Measurements from ENCODE around the gene CLEC4E. TPM values are rescaled to one million over a fixed set of nuclear protein-coding genes. Genes with fewer than 3 reads are reported as not detected.
"Not testable (repeated sequence)": the region's sequence is repeated elsewhere in the genome, so short reads cannot be mapped to it uniquely, and the experiment has no call there.

Gene CLEC4E
- 16.8 TPM for total RNA-seq
- long read RNA-seq, partial matches to known transcripts = 0 of 4 reads
- long read RNA-seq, other reads (novel, unspliced or antisense) = 1 of 4 reads

GRCh38 chr12:8540831-8541230 is at the start of gene CLEC4E:
Gene CLEC4E, minus strand, starts transcription at chr12:8540905. Its CDS starts 108 bp downstream, at chr12:8540797.
- H3K4me3 ChIP-seq = peak within 1 kb of the TSS; percentile 4
- not testable (repeated sequence) for DNase-seq, H3K9me3 ChIP-seq, H3K36me3 ChIP-seq, H3K27me3 ChIP-seq, H3K4me1 ChIP-seq
- peak; percentile 90 for ATAC-seq
- intact Hi-C loops (cut with DNase I) = loop anchor here (10.0 kb wide), 1 partner anchor 64 kb away; no protein-coding TSS in a partner anchor
- H3K27ac ChIP-seq = peak within 1 kb of the TSS; percentile 11

- no peaks in the 10 kb centered on the region for H3K9me3 ChIP-seq
- no peak for TF ChIP-seq CTCF (IDR thresholded peaks at IDR 0.05)
- H3K36me3 ChIP-seq = no peaks in the 10 kb centered on the region
- ATAC-seq (no peak), DNase-seq (no peak)
- H3K27ac ChIP-seq = no peak overlapping the region
- intact Hi-C loops (cut with DNase I) = no loop called here
- H3K4me1 ChIP-seq = no peaks in the 10 kb centered on the region
- H3K27me3 ChIP-seq = no peaks in the 10 kb centered on the region
- H3K4me3 ChIP-seq = no peak overlapping the region
These were observed 49.0 kb upstream of the CLEC4E start for GRCh38 chr12:8589679-8590078.

GRCh38 chr12:8584478-8584877 is 43.8 kb upstream of the CLEC4E start:
- ATAC-seq; intact Hi-C loops (cut with DNase I); H3K27ac ChIP-seq: not testable (repeated sequence)

GRCh38 chr12:8584004-8584403 is 43.3 kb upstream of the CLEC4E start:
- Histone ChIP-seq H3K36me3 (no peaks in the 10 kb centered on the region), H3K9me3 (no peaks in the 10 kb centered on the region), H3K4me1 (no peaks in the 10 kb centered on the region), H3K4me3 (no peak overlapping the region), H3K27me3 (no peaks in the 10 kb centered on the region), H3K27ac (no peak overlapping the region)
- peak; percentile 43 for ATAC-seq
- intact Hi-C loops (cut with DNase I) = no loop called here
- no peak for DNase-seq
- TF ChIP-seq CTCF (IDR thresholded peaks at IDR 0.05) = no peak

More at GRCh38 chr12:8584478-8584877, 43.8 kb upstream of the CLEC4E start:
- H3K27me3 ChIP-seq, H3K4me3 ChIP-seq, H3K4me1 ChIP-seq, DNase-seq, H3K9me3 ChIP-seq, H3K36me3 ChIP-seq: not testable (repeated sequence)

GRCh38 chr12:8581098-8581784 is 40.5 kb upstream of the CLEC4E start:
- no peaks in the 10 kb centered on the region for H3K9me3 ChIP-seq
- intact Hi-C loops (cut with DNase I) = no loop called here
- no peak for ATAC-seq
- no peak overlapping the region for H3K4me3 ChIP-seq
- no peak for DNase-seq
- H3K27me3 ChIP-seq = no peaks in the 10 kb centered on the region
- H3K4me1 ChIP-seq = no peaks in the 10 kb centered on the region
- TF ChIP-seq CTCF (IDR thresholded peaks at IDR 0.05) = no peak
- H3K27ac ChIP-seq = no peak overlapping the region
- H3K36me3 ChIP-seq = no peaks in the 10 kb centered on the region

GRCh38 chr12:8577879-8578278 is 37.2 kb upstream of the CLEC4E start:
- H3K27me3 ChIP-seq = no peaks in the 10 kb centered on the region
- ATAC-seq (no peak), DNase-seq (no peak)
- H3K4me1 ChIP-seq = no peaks in the 10 kb centered on the region
- no peak for TF ChIP-seq CTCF (IDR thresholded peaks at IDR 0.05)
- no peaks in the 10 kb centered on the region for H3K36me3 ChIP-seq
- intact Hi-C loops (cut with DNase I) = no loop called here
- H3K4me3 ChIP-seq = no peak overlapping the region
- no peak overlapping the region for H3K27ac ChIP-seq
- H3K9me3 ChIP-seq = no peaks in the 10 kb centered on the region

All from upper lobe of right lung (tissue), 1 donor.